NCI-H82 treated with DMSO at 0.1 percent for 48 hours (cell line): ENCODE measurements around the gene SMIM9.
"Not testable (repeated sequence)": the region's sequence is repeated elsewhere in the genome, so short reads cannot be mapped to it uniquely, and the experiment has no call there.

ENCODE experiments used
- DNase-seq: peaks from one replicate; lab custom pipeline; 2025; ENCODE audit not compliant: unreplicated experiment; lab: John Stamatoyannopoulos, UW

Gene SMIM9

GRCh38 chrX:154834562-154834961, at the start of gene SMIM9:
SMIM9 (minus strand) TSS chrX:154834662; CDS start chrX:154830856, 3,806 bp downstream.
- no peak for DNase-seq

- DNase-seq = not testable (repeated sequence)
Observed at GRCh38 chrX:154884069-154884468, 49.6 kb upstream of the SMIM9 start.

- DNase-seq = no peak
Observed at GRCh38 chrX:154873329-154873728, 38.9 kb upstream of the SMIM9 start.

- not testable (repeated sequence) for DNase-seq
Observed at GRCh38 chrX:154868522-154868921, 34.1 kb upstream of the SMIM9 start.

- DNase-seq = no peak
Observed at GRCh38 chrX:154855256-154855655, 20.8 kb upstream of the SMIM9 start.

- DNase-seq = no peak
Observed at GRCh38 chrX:154850957-154851611, 16.6 kb upstream of the SMIM9 start.

- DNase-seq = no peak
Observed at GRCh38 chrX:154840856-154841255, 6.4 kb upstream of the SMIM9 start.

- no peak for DNase-seq
Observed at GRCh38 chrX:154836163-154836562, 1.7 kb upstream of the SMIM9 start.

- no peak for DNase-seq
Observed at GRCh38 chrX:154833746-154834274, 652 bp downstream of the SMIM9 start.

- DNase-seq = no peak
Observed at GRCh38 chrX:154829926-154830442, 4.5 kb downstream of the SMIM9 start.

GRCh38 chrX:154829134-154829533, 5.3 kb downstream of the SMIM9 start:
- DNase-seq = no peak

GRCh38 chrX:154828016-154828408, 6.5 kb downstream of the SMIM9 start:
- no peak for DNase-seq

- no peak for DNase-seq
Observed at GRCh38 chrX:154827194-154828015, 7.1 kb downstream of the SMIM9 start.

- not testable (repeated sequence) for DNase-seq
Observed at GRCh38 chrX:154825586-154825985, 8.9 kb downstream of the SMIM9 start.

GRCh38 chrX:154824638-154825037, 9.8 kb downstream of the SMIM9 start:
- DNase-seq = no peak

GRCh38 chrX:154822029-154822428, 12.4 kb downstream of the SMIM9 start:
- DNase-seq = no peak

- no peak for DNase-seq
Observed at GRCh38 chrX:154821523-154821922, 12.9 kb downstream of the SMIM9 start.

GRCh38 chrX:154819771-154820341, 14.6 kb downstream of the SMIM9 start:
- DNase-seq = no peak

GRCh38 chrX:154818916-154819770, 15.3 kb downstream of the SMIM9 start:
- no peak for DNase-seq

- not testable (repeated sequence) for DNase-seq
Observed at GRCh38 chrX:154817048-154817618, 17.3 kb downstream of the SMIM9 start.
